Myocyte (in vitro differentiated cells): ENCODE data around the gene NUCB1. TPM values are rescaled to one million over a fixed set of nuclear protein-coding genes. Genes with fewer than 3 reads are reported as not detected.
"Not testable (repeated sequence)": the region's sequence is repeated elsewhere in the genome, so short reads cannot be mapped to it uniquely, and the experiment has no call there.

Experiments
- DNase-seq: peaks from one replicate; pipeline ENCODE4 v3.0.0-alpha.2; 2012; ENCODE audit warnings: low read depth
- total RNA-seq: library from RNA; depleted of rRNA; stranded (reverse); fragments of >200 nt; gene quantifications from 2 replicates; pipeline ENCODE4 v1.2.3, GENCODE V29; 2014

NUCB1 gene
- total RNA-seq, 1 donor from 2014 or later, result 199 TPM

DNA sequence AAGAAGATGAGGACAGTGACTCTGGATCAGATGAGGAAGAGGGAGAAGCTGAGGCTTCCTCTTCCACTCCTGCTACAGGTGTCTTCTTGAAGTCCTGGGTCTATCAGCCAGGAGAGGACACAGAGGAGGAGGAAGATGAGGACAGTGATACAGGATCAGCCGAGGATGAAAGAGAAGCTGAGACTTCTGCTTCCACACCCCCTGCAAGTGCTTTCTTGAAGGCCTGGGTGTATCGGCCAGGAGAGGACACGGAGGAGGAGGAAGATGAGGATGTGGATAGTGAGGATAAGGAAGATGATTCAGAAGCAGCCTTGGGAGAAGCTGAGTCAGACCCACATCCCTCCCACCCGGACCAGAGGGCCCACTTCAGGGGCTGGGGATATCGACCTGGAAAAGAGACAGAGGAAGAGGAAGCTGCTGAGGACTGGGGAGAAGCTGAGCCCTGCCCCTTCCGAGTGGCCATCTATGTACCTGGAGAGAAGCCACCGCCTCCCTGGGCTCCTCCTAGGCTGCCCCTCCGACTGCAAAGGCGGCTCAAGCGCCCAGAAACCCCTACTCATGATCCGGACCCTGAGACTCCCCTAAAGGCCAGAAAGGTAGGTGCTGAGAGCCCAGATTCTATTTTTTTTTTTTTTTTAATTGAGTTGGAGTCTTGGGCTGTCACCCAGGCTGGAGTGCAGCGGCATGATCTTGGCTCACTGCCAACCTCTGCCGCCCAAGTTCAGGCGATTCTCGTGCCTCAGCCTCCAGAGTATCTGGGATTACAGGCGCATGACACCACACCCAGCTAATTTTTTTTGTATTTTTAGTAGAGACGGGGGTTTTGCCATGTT is 25.6 kb upstream of the NUCB1 start:
- DNase-seq, result peak; percentile 24

DNA sequence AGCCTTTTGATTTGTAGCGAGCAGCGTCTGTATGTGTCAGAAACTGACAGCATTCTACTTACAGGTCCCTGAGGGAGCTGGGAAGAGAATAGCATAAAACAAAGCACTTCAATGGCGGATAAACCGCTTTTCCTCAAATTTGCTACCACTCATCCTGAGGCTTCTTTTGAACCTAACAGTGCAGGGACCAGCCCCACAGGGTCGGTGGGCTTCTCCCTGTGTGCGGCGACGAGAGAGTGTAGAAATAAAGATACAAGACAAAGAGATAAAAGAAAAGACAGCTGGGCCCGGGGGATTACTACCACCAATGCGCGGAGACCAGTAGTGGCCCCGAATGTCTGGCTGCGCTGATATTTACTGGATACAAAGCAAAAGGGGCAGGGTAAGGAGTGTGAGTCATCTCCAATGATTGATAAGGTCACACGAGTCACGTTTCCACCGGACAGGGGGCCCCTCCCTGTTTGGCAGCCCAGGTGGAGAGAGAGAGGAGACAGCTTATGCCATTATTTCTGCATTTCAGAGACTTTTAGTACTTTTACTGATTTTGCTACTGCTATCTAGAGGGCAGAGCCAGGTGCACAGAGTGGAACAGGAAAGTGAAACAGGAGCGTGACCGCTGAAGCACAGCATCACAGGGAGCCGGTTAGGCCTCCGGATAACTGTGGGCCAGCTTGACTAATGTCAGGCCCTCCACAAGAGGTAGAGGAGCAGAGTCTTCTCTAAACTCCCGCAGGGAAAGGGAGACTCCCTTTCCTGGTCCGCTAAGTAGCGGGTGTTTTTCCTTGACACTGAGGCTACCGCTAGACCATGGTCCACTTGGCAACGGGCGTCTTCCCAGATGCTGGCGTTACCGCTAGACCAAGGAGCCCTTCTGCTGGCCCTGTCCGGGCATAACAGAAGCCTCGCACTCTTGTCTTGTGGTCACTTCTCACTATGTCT is 23.8 kb upstream of the NUCB1 start:
- DNase-seq, result not testable (repeated sequence)

DNA sequence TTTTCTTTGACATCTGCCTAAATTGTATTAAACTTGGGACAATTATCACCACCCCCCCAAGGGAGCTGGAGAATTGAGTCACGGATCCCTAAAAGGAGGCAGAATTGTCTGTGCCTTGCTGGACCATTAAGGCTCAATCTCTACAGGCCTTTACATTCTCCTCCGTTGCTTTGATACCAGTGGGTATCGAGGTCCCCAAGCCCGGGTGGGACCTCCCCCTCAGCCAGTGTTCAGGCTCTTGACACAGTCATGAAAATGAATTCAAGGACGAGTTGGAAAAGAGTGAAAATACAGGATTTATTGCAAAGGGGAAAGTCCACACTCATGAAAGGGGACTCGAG is 22.3 kb upstream of the NUCB1 start:
- DNase-seq, result no peak

DNA sequence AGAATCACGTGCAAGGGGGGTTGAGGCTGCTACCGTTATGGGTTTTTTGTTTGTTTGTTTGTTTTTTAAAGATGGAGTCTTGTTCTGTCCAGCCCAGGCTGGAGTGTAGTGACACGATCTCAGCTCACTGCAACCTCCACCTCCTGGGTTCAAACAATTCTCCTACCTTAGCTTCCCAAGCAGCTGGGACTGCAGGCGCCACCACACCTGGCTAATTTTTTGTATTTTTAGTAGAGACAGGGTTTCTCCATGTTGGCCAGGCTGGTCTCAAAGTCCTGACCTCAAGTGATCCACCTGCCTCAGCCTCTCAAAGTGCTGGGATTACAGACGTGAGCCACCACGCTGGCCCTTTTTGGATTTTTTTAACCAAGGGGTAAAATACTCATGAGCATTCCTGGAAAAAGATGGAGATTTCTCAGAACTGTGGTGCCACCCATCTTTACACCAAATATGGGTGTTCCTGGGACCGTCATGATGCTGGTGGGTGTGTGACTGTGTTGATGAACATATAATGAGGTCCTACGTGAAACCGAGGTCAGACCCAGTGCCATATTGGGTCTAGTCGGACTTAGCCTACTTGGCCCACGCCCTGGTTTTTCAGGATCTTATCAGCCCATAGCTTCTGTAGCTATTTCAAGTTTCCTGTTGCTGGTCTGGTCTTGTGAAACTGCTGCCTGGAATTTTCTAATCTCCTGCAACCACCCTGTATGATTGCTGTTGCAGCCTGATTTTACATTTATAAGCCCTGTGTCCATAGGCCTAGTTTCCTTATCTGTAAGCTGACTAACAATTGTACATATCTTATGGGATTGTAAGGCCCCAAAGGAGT is 21.7 kb upstream of the NUCB1 start:
- no peak for DNase-seq

- DNase-seq, result no peak
Observed at GRCh38 chr19:48879025-48879637, 21.0 kb upstream of the NUCB1 start.

- DNase-seq, result not testable (repeated sequence)
Observed at GRCh38 chr19:48879696-48880095, 20.4 kb upstream of the NUCB1 start.

GRCh38 chr19:48881741-48882657 is 18.1 kb upstream of the NUCB1 start:
- DNase-seq, result no peak

- no peak for DNase-seq
Observed at GRCh38 chr19:48883726-48884125, 16.4 kb upstream of the NUCB1 start.

- DNase-seq, result no peak
Observed at GRCh38 chr19:48887861-48888612, 12.1 kb upstream of the NUCB1 start.

GRCh38 chr19:48889496-48889895 is 10.6 kb upstream of the NUCB1 start:
- not testable (repeated sequence) for DNase-seq

DNA sequence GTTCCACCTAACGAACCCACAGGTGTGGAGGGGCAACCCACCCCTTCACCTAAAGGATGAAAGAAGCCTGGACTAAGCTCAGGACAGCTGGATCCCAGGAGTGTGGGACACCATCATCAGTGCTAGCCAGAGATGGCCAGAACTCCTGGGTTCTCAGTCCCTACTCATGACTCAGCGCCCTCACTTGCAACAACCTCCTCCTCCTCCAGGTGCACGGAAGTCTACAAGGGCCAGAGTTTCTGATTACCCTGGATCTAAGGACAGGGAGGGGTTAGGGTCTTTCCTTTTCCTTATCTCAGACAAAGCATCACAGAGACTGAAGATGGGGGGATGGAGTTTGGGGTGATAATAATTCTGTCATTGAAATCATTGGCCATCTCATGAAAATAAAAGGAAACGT is 9.6 kb upstream of the NUCB1 start:
- DNase-seq, result no peak

DNA sequence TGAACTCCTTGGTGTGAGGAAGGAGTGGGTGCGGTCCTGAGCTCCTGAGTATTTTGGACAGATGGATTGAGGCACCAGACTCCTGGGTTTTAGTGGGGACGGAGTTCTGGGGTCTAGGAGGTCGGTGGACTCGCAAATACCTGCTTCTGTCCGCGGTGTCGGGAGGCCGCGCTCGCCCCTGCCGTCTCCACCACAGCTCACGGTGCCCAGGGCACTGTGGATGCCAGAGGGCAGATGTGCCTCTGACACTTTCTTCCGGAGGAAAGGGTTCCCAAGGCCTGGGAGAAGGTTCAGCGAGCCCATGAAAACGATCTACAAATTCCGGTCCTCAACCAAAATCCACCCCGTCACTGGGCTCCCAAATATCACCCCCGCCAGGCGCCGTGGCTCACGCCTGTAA is 4.9 kb upstream of the NUCB1 start:
- DNase-seq, result no peak

GRCh38 chr19:48896191-48896720 is 3.9 kb upstream of the NUCB1 start:
- no peak for DNase-seq

DNA sequence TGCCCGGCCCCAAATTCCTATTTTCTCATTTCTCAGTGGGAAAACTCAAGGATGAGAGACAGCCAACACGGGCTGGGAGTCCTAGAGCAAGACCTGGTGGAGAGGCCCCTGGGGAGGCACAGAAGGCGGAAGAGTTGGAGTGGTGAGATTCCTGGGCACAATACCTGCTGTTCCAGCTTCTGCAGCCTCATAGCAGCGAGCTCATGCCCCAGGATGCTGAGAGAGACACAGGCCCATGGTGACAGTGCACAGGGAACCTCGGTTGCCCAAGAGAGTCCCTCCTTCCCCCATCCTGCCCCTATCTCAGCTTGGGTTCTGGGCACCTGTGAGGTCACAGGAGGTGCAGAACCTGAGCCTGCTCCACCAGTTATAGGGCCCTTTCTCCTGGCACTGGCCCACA is 2.9 kb upstream of the NUCB1 start:
- no peak for DNase-seq

GRCh38 chr19:48899386-48899749 is 744 bp upstream of the NUCB1 start:
- DNase-seq, result not testable (repeated sequence)

GRCh38 chr19:48900477-48901406 is 630 bp downstream of the NUCB1 start:
- peak; percentile 26 for DNase-seq

GRCh38 chr19:48902291-48902690 is 2.2 kb downstream of the NUCB1 start:
- not testable (repeated sequence) for DNase-seq

DNA sequence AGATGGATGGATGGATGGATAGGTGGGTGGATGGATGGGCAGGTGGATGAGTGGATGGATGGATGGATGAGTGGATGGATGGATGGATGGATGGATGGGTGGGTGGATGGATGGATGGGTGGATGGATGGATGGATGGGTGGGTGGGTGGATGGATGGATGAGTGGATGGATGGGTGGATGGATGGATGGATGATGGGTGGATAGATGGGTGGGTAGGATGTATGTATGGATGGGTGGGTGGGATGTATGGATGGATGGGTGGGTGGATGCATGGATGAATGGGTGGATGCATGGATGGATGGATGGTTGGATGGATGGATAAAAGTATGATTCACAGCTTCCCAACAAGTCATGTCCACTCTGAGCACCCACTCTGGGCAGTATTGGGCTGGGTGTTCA is 3.7 kb downstream of the NUCB1 start:
- not testable (repeated sequence) for DNase-seq
